ENCODE measurements around the gene SIRT6.

- TF ChIP-seq CTCF (IDR thresholded peaks at IDR 0.05 in 8 of 11, conservative IDR thresholded peaks at IDR 0.05 in 3 of 11): no peak
- TF ChIP-seq POLR2AphosphoS5 (IDR thresholded peaks at IDR 0.05): no peak
These were observed 30.7 kb downstream of the SIRT6 start for GRCh38 chr19:4151623-4152022.

Data from spleen (tissue), 7 donors.